Measurements from ENCODE around the gene AR. TPM values are rescaled to one million over a fixed set of nuclear protein-coding genes. Genes with fewer than 3 reads are reported as not detected.

The AR gene
- total and polyA plus RNA-seq, 2 of the 4 experiments (the other 2 are of a cell fraction), result 1.5 to 4.7 TPM

DNA sequence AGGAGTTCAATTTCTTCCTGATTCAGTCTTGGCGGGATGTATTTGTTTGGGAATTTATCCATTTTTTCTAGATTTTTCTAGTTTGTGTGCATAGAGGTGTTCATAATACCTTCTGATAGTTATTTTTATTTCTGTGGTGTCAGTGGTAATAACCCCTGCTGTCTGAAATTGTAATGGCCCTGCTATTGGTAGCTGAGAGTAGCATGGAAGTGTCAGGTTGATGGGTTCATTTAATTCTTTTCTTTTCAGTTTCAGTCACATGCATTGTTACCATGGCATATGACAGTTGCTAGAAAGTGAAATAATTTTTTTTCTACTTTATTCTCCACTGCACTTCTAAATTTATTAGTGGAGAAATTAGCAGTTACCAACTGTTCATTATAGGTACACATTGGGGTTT, 20.7 kb downstream of the AR start:
- in situ Hi-C loops (cut with MboI; ENCODE audit: low sequenced_read_pairs), result no loop called here
- no peak for ATAC-seq (ENCODE audit: low read depth)

More for the DNA sequence above, 20.7 kb downstream of the AR start:
- no peak overlapping the region for H2BK20ac ChIP-seq (ENCODE audit: low read depth, low read length)
- CTCF ChIA-PET, result no interaction called here
- no peak overlapping the region for H2AK5ac ChIP-seq (ENCODE audit: low read depth, low read length)
- H3K23ac ChIP-seq (ENCODE audit: low read depth, low read length), result no peak overlapping the region
- H3K14ac ChIP-seq (replicated peaks; ENCODE audit: low read depth, low read length), result no peak overlapping the region
- no peak overlapping the region for H4K91ac ChIP-seq (ENCODE audit: insufficient read depth, low read depth, low read length)
- no peaks in the 10 kb centered on the region for H3K9me1 ChIP-seq (ENCODE audit: insufficient read depth, low read length)
- TF ChIP-seq, protein P1, sequence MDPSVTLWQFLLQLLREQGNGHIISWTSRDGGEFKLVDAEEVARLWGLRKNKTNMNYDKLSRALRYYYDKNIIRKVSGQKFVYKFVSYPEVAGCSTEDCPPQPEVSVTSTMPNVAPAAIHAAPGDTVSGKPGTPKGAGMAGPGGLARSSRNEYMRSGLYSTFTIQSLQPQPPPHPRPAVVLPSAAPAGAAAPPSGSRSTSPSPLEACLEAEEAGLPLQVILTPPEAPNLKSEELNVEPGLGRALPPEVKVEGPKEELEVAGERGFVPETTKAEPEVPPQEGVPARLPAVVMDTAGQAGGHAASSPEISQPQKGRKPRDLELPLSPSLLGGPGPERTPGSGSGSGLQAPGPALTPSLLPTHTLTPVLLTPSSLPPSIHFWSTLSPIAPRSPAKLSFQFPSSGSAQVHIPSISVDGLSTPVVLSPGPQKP (IDR thresholded peaks at IDR 0.05; ENCODE audit: borderline replicate concordance, low read depth, low read length), result no peak
- TF ChIP-seq CHD1 (IDR thresholded peaks at IDR 0.05; ENCODE audit: low read depth, low read length) (no peak), MXI1 (IDR thresholded peaks at IDR 0.05; ENCODE audit: borderline replicate concordance, low read depth, low read length) (no peak), MAFK (IDR thresholded peaks at IDR 0.05; ENCODE audit: low read depth, low read length) (no peak), POLR2A (IDR thresholded peaks at IDR 0.05; ENCODE audit: low read depth, low read length) (no peak), RAD21 (IDR thresholded peaks at IDR 0.05; ENCODE audit: low read length) (no peak), SMC3 (IDR thresholded peaks at IDR 0.05; ENCODE audit: low read depth, low read length) (no peak), MAZ (IDR thresholded peaks at IDR 0.05; ENCODE audit: borderline replicate concordance, low read depth, low read length) (no peak), RFX5 (IDR thresholded peaks at IDR 0.05; ENCODE audit: low read depth, low read length) (no peak), NFE2L2 (IDR thresholded peaks at IDR 0.05; ENCODE audit: low read depth, low read length) (no peak), FOS (IDR thresholded peaks at IDR 0.05; ENCODE audit: low read depth, low read length) (no peak), CEBPB (IDR thresholded peaks at IDR 0.05; ENCODE audit: low read depth, low read length) (no peak), RCOR1 (IDR thresholded peaks at IDR 0.05; ENCODE audit: insufficient replicate concordance, low read length) (no peak)
- TF ChIP-seq, protein P2, sequence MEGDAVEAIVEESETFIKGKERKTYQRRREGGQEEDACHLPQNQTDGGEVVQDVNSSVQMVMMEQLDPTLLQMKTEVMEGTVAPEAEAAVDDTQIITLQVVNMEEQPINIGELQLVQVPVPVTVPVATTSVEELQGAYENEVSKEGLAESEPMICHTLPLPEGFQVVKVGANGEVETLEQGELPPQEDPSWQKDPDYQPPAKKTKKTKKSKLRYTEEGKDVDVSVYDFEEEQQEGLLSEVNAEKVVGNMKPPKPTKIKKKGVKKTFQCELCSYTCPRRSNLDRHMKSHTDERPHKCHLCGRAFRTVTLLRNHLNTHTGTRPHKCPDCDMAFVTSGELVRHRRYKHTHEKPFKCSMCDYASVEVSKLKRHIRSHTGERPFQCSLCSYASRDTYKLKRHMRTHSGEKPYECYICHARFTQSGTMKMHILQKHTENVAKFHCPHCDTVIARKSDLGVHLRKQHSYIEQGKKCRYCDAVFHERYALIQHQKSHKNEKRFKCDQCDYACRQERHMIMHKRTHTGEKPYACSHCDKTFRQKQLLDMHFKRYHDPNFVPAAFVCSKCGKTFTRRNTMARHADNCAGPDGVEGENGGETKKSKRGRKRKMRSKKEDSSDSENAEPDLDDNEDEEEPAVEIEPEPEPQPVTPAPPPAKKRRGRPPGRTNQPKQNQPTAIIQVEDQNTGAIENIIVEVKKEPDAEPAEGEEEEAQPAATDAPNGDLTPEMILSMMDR (conservative IDR thresholded peaks at IDR 0.05; ENCODE audit: low read depth, low read length), result no peak
- TF ChIP-seq, protein P3, sequence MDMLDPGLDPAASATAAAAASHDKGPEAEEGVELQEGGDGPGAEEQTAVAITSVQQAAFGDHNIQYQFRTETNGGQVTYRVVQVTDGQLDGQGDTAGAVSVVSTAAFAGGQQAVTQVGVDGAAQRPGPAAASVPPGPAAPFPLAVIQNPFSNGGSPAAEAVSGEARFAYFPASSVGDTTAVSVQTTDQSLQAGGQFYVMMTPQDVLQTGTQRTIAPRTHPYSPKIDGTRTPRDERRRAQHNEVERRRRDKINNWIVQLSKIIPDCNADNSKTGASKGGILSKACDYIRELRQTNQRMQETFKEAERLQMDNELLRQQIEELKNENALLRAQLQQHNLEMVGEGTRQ (IDR thresholded peaks at IDR 0.05; ENCODE audit: low read depth, low read length), result no peak
- H3K36me3 ChIP-seq (ENCODE audit: control insufficient read depth, insufficient read depth, low read length), result no peaks in the 10 kb centered on the region
- H3K4me1 ChIP-seq (ENCODE audit: control insufficient read depth, insufficient read depth, low read length), result no peaks in the 10 kb centered on the region
- intact Hi-C loops (cut with micrococcal nuclease) (no loop called here), dilution Hi-C loops (cut with HindIII; ENCODE audit: low sequenced_read_pairs, unreplicated experiment) (no loop called here)
- no peaks in the 10 kb centered on the region for H3K9me3 ChIP-seq (ENCODE audit: control insufficient read depth, insufficient read depth, low read length)
- no peak overlapping the region for H4K5ac ChIP-seq (ENCODE audit: low read depth, low read length)
- H3K27ac ChIP-seq (ENCODE audit: insufficient read depth, low read length), result no peak overlapping the region
- no peak overlapping the region for H3K56ac ChIP-seq (ENCODE audit: extremely low read depth, insufficient read depth, low read length)
- H3K4ac ChIP-seq (ENCODE audit: low read depth, low read length), result no peak overlapping the region
- H4K8ac ChIP-seq (ENCODE audit: low read depth in 2 of 2, low read length in 2 of 2), result no peak overlapping the region
- H3K79me1 ChIP-seq (ENCODE audit: low read depth in 1 of 2, low read length in 2 of 2), result no peaks in the 10 kb centered on the region
- peaks cover 5% of the 10 kb centered on the region for H3K27me3 ChIP-seq (ENCODE audit: control insufficient read depth, insufficient read depth, low read length)
- BruUV-seq (replicated peaks), result no TSS peak
- H2AK9ac ChIP-seq (replicated peaks; ENCODE audit: low read depth, low read length, poor library complexity), result no peak overlapping the region
- POLR2A ChIA-PET (ENCODE audit: unreplicated experiment), result no interaction called here
- no peak overlapping the region for H3K4me2 ChIP-seq (ENCODE audit: low read depth, low read length)
- no peak overlapping the region for H2BK5ac ChIP-seq (ENCODE audit: low read depth, low read length, poor library complexity, severe bottlenecking)
- no peak overlapping the region for H3K9ac ChIP-seq (ENCODE audit: low read depth, low read length)
- no peak overlapping the region for H3K4me3 ChIP-seq (ENCODE audit: insufficient read depth, low read depth, low read length)
- H2AFZ ChIP-seq (replicated peaks; ENCODE audit: low read length, poor library complexity), result no peak overlapping the region
- no CpG with 5 or more reads among the region's 1 CpG for WGBS, 2 experiments (ENCODE audit: extremely low coverage in 2 of 2, insufficient read length in 1 of 2)
- no peak overlapping the region for H2BK15ac ChIP-seq (ENCODE audit: low read depth, low read length)
- H4K20me1 ChIP-seq (ENCODE audit: insufficient read depth, low read length), result no peaks in the 10 kb centered on the region
- no peak for DNase-seq
- no peak overlapping the region for H2BK120ac ChIP-seq (ENCODE audit: low read depth, low read length)
- H3K18ac ChIP-seq (ENCODE audit: low read depth, low read length), result no peak overlapping the region

Data from IMR-90 (cell line).